ENCODE measurements around the gene USP54.

The USP54 gene

DNA sequence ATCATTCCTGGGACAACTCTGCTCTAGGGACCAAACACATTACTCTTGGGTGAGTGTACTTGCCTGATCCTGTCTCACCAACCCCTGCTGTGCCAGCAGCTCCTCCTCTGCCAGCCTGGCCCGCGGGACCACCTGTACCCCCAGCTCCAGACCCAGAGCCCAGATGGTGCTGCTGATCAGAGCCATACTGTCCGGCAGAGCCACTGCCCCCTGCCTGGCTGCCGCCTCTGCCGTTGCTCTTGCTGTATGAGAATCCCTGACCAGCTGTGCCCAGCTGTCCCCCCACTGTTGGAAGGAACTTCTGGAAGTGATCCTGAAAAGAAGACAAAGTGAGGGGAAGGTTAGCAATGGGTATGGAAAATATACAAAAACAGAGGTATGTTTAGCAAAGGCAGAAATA, 43.3 kb upstream of the USP54 start:
- H2AFZ ChIP-seq (ENCODE audit: low read depth), result no peak overlapping the region
- H3K4me2 ChIP-seq, result no peak overlapping the region
- no peaks in the 10 kb centered on the region for H4K20me1 ChIP-seq (ENCODE audit: insufficient read depth)
- no peak overlapping the region for H3K4me3 ChIP-seq (IDR thresholded peaks at IDR 0.05; ENCODE audit: insufficient read depth, low read depth, low read length)
- no peaks in the 10 kb centered on the region for H3K79me2 ChIP-seq (ENCODE audit: insufficient read depth, low read depth)
- H3K9ac ChIP-seq, result no peak overlapping the region
- TF ChIP-seq, protein P1, sequence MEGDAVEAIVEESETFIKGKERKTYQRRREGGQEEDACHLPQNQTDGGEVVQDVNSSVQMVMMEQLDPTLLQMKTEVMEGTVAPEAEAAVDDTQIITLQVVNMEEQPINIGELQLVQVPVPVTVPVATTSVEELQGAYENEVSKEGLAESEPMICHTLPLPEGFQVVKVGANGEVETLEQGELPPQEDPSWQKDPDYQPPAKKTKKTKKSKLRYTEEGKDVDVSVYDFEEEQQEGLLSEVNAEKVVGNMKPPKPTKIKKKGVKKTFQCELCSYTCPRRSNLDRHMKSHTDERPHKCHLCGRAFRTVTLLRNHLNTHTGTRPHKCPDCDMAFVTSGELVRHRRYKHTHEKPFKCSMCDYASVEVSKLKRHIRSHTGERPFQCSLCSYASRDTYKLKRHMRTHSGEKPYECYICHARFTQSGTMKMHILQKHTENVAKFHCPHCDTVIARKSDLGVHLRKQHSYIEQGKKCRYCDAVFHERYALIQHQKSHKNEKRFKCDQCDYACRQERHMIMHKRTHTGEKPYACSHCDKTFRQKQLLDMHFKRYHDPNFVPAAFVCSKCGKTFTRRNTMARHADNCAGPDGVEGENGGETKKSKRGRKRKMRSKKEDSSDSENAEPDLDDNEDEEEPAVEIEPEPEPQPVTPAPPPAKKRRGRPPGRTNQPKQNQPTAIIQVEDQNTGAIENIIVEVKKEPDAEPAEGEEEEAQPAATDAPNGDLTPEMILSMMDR (conservative IDR thresholded peaks at IDR 0.05; ENCODE audit: low read depth, low read length), result no peak
- no peak overlapping the region for H3K27ac ChIP-seq
- no peaks in the 10 kb centered on the region for H3K27me3 ChIP-seq (ENCODE audit: insufficient read depth, low read depth)
- H3K4me1 ChIP-seq (ENCODE audit: low read depth, poor library complexity, severe bottlenecking), result no peaks in the 10 kb centered on the region
- H3K36me3 ChIP-seq (ENCODE audit: insufficient read depth), result no peaks in the 10 kb centered on the region

DNA sequence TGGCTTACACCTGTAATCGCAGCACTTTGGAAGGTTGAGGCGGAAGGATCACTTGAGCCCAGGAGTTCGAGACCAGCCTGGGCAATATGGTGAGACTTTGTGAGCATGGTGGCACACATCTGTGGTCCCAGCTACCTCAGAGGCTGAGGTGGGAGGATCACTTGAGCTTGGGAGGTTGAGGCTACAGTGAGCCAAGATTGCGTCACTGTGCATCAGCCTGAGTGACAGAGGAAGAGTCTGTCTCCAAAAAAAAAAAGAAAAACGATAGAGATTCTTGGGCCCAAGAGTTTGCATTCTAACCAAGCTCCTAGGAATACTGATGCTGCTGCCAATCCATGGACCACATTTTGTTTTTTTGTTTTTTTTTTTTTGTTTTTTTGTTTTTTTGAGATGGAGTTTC, 38.0 kb upstream of the USP54 start:
- Histone ChIP-seq H3K27ac (no peak overlapping the region), H2AFZ (ENCODE audit: low read depth) (no peak overlapping the region), H3K9ac (no peak overlapping the region), H3K4me3 (IDR thresholded peaks at IDR 0.05; ENCODE audit: insufficient read depth, low read depth, low read length) (no peak overlapping the region), H4K20me1 (ENCODE audit: insufficient read depth) (no peaks in the 10 kb centered on the region), H3K4me2 (no peak overlapping the region), H3K79me2 (ENCODE audit: insufficient read depth, low read depth) (peaks cover 13% of the 10 kb centered on the region), H3K4me1 (ENCODE audit: low read depth, poor library complexity, severe bottlenecking) (peaks cover 7% of the 10 kb centered on the region), H3K36me3 (ENCODE audit: insufficient read depth) (no peaks in the 10 kb centered on the region), H3K27me3 (ENCODE audit: insufficient read depth, low read depth) (no peaks in the 10 kb centered on the region)
- TF ChIP-seq, protein P1 (conservative IDR thresholded peaks at IDR 0.05; ENCODE audit: low read depth, low read length), result no peak

DNA sequence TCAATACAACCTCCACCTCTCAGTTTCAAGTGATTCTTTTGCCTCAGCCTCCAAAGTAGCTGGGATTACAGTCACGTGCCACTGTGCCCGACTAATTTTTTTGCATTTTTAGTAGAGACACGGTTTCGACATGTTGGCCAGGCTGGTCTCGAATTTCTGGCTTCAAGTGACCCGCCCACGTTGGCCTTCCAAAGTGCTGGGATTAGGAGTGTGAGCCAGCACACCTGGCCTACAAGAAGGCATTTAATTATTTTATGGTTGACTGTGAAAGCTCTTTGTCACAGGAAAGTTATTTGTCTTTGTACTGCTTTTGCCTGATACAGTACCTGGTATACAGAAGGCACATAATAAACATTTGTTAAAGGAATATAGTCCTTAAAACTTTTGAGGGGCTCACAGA, 37.3 kb upstream of the USP54 start:
- Histone ChIP-seq H3K27me3 (ENCODE audit: insufficient read depth, low read depth) (no peaks in the 10 kb centered on the region), H3K27ac (no peak overlapping the region), H3K9ac (no peak overlapping the region), H3K4me1 (ENCODE audit: low read depth, poor library complexity, severe bottlenecking) (peaks cover 7% of the 10 kb centered on the region), H3K4me2 (no peak overlapping the region), H3K36me3 (ENCODE audit: insufficient read depth) (no peaks in the 10 kb centered on the region), H3K4me3 (IDR thresholded peaks at IDR 0.05; ENCODE audit: insufficient read depth, low read depth, low read length) (no peak overlapping the region), H2AFZ (ENCODE audit: low read depth) (no peak overlapping the region), H4K20me1 (ENCODE audit: insufficient read depth) (no peaks in the 10 kb centered on the region), H3K79me2 (ENCODE audit: insufficient read depth, low read depth) (peaks cover 13% of the 10 kb centered on the region)
- TF ChIP-seq, protein P1 (conservative IDR thresholded peaks at IDR 0.05; ENCODE audit: low read depth, low read length), result no peak

DNA sequence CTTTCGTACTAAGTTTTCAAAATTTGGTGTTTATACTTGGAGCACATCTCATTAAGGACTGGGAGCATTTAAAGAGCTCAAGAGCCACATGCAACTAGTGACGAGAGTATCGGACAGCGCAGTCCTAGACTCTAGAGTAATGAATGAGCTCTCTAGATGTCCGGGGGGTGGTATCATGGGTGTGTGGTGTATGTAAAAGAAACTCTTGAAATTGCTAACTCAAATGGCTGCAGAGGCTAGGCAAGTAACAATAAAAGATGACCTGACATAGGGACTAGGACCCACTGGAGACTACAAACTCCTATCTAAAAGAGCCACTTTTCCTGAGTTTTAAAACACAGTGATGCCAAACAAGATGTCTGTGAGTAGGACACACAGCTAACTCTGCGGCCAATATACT, 36.2 kb upstream of the USP54 start:
- TF ChIP-seq, protein P1 (conservative IDR thresholded peaks at IDR 0.05; ENCODE audit: low read depth, low read length), result no peak
- Histone ChIP-seq H3K27ac (no peak overlapping the region), H3K36me3 (ENCODE audit: insufficient read depth) (no peaks in the 10 kb centered on the region), H3K79me2 (ENCODE audit: insufficient read depth, low read depth) (peaks cover 13% of the 10 kb centered on the region), H3K27me3 (ENCODE audit: insufficient read depth, low read depth) (no peaks in the 10 kb centered on the region), H3K4me3 (IDR thresholded peaks at IDR 0.05; ENCODE audit: insufficient read depth, low read depth, low read length) (no peak overlapping the region), H4K20me1 (ENCODE audit: insufficient read depth) (no peaks in the 10 kb centered on the region), H3K4me1 (ENCODE audit: low read depth, poor library complexity, severe bottlenecking) (peaks cover 7% of the 10 kb centered on the region), H3K4me2 (no peak overlapping the region), H3K9ac (no peak overlapping the region; the same call in 1 of the 2 replicates), H2AFZ (ENCODE audit: low read depth) (no peak overlapping the region)
